ENCODE data around the gene ATXN7L2. TPM values are rescaled to one million over a fixed set of nuclear protein-coding genes. Genes with fewer than 3 reads are reported as not detected.

The ATXN7L2 gene
- total RNA-seq, 2 experiments from 2014 or later, result 11.8 to 13.1 TPM

DNA sequence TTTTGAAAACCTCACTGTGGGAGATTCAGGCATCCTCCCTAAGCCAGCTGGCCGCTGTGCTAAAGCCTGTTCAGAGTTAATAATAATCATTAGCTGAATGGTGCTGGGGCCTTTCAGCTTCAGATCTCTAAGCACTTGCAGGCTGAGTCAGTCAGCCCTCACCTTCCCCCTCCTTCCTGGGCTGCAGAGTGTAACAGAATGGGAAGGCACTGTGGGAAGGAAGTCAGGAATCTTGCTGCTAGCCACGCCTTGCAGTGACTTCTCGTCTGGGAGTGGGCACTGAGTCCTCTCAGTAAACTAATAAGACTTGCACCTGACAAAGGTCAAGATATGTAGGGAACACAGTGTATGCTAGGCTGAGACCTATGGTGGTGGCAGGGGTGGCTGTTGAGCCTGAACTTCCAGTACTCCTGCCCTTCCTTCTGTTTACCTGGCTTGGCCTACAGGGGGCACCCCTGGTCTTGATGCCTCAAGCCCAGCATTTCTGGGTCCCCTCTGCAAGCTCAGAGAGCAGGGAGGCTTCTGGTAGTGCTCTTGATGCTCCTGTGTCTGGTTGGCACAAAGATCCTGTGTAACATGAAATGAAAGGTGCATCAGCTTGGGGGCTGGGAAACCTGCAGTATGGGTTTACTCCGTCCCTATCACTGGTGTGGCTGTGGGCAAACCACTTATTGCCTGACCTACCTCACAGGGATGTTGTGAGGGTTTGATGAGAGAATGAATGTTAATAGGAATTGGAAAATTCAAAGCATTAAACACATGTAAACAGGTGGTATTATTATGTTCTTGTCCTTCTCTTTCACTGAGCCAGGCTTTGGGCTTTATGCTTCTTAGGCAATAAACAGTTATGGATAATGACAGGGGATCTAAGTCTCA lies 16.2 kb downstream of the ATXN7L2 start:
- Histone ChIP-seq H3K9me3 (ENCODE audit: control insufficient read depth in 1 of 2, insufficient read depth in 1 of 2, low read length in 2 of 2) (no peaks in the 10 kb centered on the region), H3K27ac (ENCODE audit: low read depth in 1 of 2, low read length in 2 of 2) (peak overlapping the region; percentile 90 to 94), H3K4me1 (ENCODE audit: insufficient read depth, low read length) (peaks cover 99% of the 10 kb centered on the region), H3K4me3 (ENCODE audit: low read length) (no peak overlapping the region), H3K27me3 (ENCODE audit: control insufficient read depth in 1 of 2, insufficient read depth in 2 of 2, low read length in 2 of 2) (no peaks in the 10 kb centered on the region), H3K36me3 (ENCODE audit: insufficient read depth, low read length) (peaks cover 51% of the 10 kb centered on the region)
- H3K27me3 Mint-ChIP-seq, result no peaks in the 10 kb centered on the region
- H3K4me3 Mint-ChIP-seq, result peak overlapping the region; percentile 54
- peaks cover 68% of the 10 kb centered on the region for H3K36me3 Mint-ChIP-seq (ENCODE audit: low read depth)
- peak overlapping the region; percentile 95 for H3K27ac Mint-ChIP-seq
- peaks cover 93% of the 10 kb centered on the region for H3K4me1 Mint-ChIP-seq (ENCODE audit: low read depth)
- ChIA-PET POLR2A (interaction anchor here (0.6 to 22.6 kb wide), 6 partner anchors 10 to 94 kb away, joined by 3 to 318 read pairs (median 4); partner anchors contain the start of genes AMIGO1 and ATXN7L2), CTCF (interaction anchor here (1.1 to 24.2 kb wide), 8 partner anchors 9 to 119 kb away, joined by 3 to 474 read pairs (median 4); partner anchors contain the start of gene AMIGO1)
- peak; percentile 58 for TF ChIP-seq CTCF (IDR thresholded peaks at IDR 0.05)
- intact Hi-C loops (cut with DNase I, micrococcal nuclease), result loop anchor here in 1 of 2 experiments (1.0 to 2.0 kb wide), 2 partner anchors 17 to 32 kb away; no protein-coding TSS in a partner anchor
- H3K9me3 Mint-ChIP-seq, result no peaks in the 10 kb centered on the region
- ATAC-seq (ENCODE audit: poor library complexity) (peak; percentile 32), DNase-seq (peak; percentile 27 to 84 (median 67))

DNA sequence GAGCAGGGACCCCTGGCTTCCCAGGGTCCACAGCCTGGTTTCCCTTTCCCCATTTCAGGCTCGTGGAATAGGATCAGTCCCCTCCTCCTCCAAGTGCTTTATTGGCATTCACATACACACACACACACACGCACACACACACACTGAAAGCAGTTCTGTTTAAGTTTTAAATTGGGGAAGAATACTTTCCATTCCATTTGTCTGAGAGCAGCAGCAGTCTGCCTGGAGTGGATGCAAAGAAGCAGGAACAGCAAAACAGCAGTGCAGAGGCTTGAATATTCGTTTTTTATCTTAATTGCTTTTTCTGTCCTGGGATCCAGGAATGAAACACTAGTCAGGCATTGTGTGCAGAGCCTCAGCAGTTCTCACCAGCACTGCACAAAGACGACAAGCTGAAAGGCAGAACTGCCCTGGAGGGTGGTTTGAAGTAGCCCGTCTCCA lies 17.3 kb downstream of the ATXN7L2 start:
- ATAC-seq (ENCODE audit: poor library complexity) (no peak), DNase-seq (no peak)
- Histone ChIP-seq H3K27ac (ENCODE audit: low read depth in 1 of 2, low read length in 2 of 2) (peak overlapping the region; percentile 90 to 94), H3K9me3 (ENCODE audit: control insufficient read depth in 1 of 2, insufficient read depth in 1 of 2, low read length in 2 of 2) (no peaks in the 10 kb centered on the region), H3K4me1 (ENCODE audit: insufficient read depth, low read length) (peaks cover 99% of the 10 kb centered on the region), H3K36me3 (ENCODE audit: insufficient read depth, low read length) (peaks cover 44% of the 10 kb centered on the region), H3K4me3 (ENCODE audit: low read length) (no peak overlapping the region), H3K27me3 (ENCODE audit: control insufficient read depth in 1 of 2, insufficient read depth in 2 of 2, low read length in 2 of 2) (no peaks in the 10 kb centered on the region)
- no peaks in the 10 kb centered on the region for H3K27me3 Mint-ChIP-seq
- peak overlapping the region; percentile 95 for H3K27ac Mint-ChIP-seq
- peaks cover 93% of the 10 kb centered on the region for H3K4me1 Mint-ChIP-seq (ENCODE audit: low read depth)
- intact Hi-C loops (cut with DNase I, micrococcal nuclease), result loop anchor here in 1 of 2 experiments (1.0 to 2.0 kb wide), 2 partner anchors 16 to 31 kb away; no protein-coding TSS in a partner anchor
- peak overlapping the region; percentile 90 for H3K4me3 Mint-ChIP-seq
- ChIA-PET POLR2A (interaction anchor here (0.6 to 22.6 kb wide), 4 partner anchors 10 to 93 kb away, joined by 3 to 318 read pairs (median 16); partner anchors contain the start of gene AMIGO1), CTCF (interaction anchor here (1.0 to 24.2 kb wide), 4 partner anchors 10 to 45 kb away, joined by 3 to 474 read pairs (median 4); no protein-coding TSS in a partner anchor)
- no peak for TF ChIP-seq CTCF (IDR thresholded peaks at IDR 0.05)
- no peaks in the 10 kb centered on the region for H3K9me3 Mint-ChIP-seq
- peaks cover 71% of the 10 kb centered on the region for H3K36me3 Mint-ChIP-seq (ENCODE audit: low read depth)

GRCh38 chr1:109501644-109502363 lies 18.1 kb downstream of the ATXN7L2 start:
- intact Hi-C loops (cut with DNase I, micrococcal nuclease), result loop anchor here (1.0 to 2.0 kb wide), 4 partner anchors 8 to 30 kb away; partner anchors contain the start of gene CYB561D1 (in 1 of the 2)
- POLR2A ChIA-PET, result interaction anchor here (0.7 to 22.6 kb wide), 10 partner anchors 8 to 483 kb away, joined by 3 to 318 read pairs (median 16); partner anchors contain the start of genes AHCYL1, AMIGO1, ATXN7L2 and CYB561D1
- H3K36me3 ChIP-seq (ENCODE audit: insufficient read depth, low read length), result peaks cover 35% of the 10 kb centered on the region

More at GRCh38 chr1:109501644-109502363, 18.1 kb downstream of the ATXN7L2 start:
- Mint-ChIP-seq H3K4me3 (peak overlapping the region; percentile 90), H3K27me3 (no peaks in the 10 kb centered on the region), H3K9me3 (no peaks in the 10 kb centered on the region), H3K36me3 (ENCODE audit: low read depth) (peaks cover 71% of the 10 kb centered on the region), H3K27ac (peak overlapping the region; percentile 95), H3K4me1 (ENCODE audit: low read depth) (peaks cover 93% of the 10 kb centered on the region)
- Histone ChIP-seq H3K9me3 (ENCODE audit: control insufficient read depth in 1 of 2, insufficient read depth in 1 of 2, low read length in 2 of 2) (no peaks in the 10 kb centered on the region), H3K4me3 (ENCODE audit: low read length) (peak overlapping the region; percentile 54), H3K4me1 (ENCODE audit: insufficient read depth, low read length) (peaks cover 98% of the 10 kb centered on the region), H3K27me3 (ENCODE audit: control insufficient read depth in 1 of 2, insufficient read depth in 2 of 2, low read length in 2 of 2) (no peaks in the 10 kb centered on the region), H3K27ac (ENCODE audit: low read depth in 1 of 2, low read length in 2 of 2) (peak overlapping the region; percentile 90 to 94)
- no peak for TF ChIP-seq CTCF (IDR thresholded peaks at IDR 0.05)
- ATAC-seq (ENCODE audit: poor library complexity) (peak; percentile 2), DNase-seq (peak in 1 of 14 experiments; percentile 31)
- CTCF ChIA-PET, result interaction anchor here (1.0 to 24.2 kb wide), 4 partner anchors 8 to 29 kb away, joined by 3 to 474 read pairs (median 34); partner anchors contain the start of gene CYB561D1
